Kasumi-1 (cell line): Measurements from ENCODE around the gene ANGPTL1.
"Not testable (repeated sequence)": the region's sequence is repeated elsewhere in the genome, so short reads cannot be mapped to it uniquely, and the experiment has no call there.

Experiments used
- DNase-seq, 2 experiments: peaks; one replicate each; lab custom pipeline; 2025; lab: John Stamatoyannopoulos, UW

The ANGPTL1 gene

GRCh38 chr1:178864326-178864725 is 6.6 kb downstream of the ANGPTL1 start:
- DNase-seq: no peak

- DNase-seq: no peak
Observed at GRCh38 chr1:178862864-178863263, 8.0 kb downstream of the ANGPTL1 start.

GRCh38 chr1:178862416-178862815 is 8.5 kb downstream of the ANGPTL1 start:
- no peak for DNase-seq

- no peak for DNase-seq
Observed at GRCh38 chr1:178857126-178857525, 13.8 kb downstream of the ANGPTL1 start.

GRCh38 chr1:178849918-178850317 is 21.0 kb downstream of the ANGPTL1 start:
- DNase-seq: no peak

GRCh38 chr1:178847919-178848318 is 23.0 kb downstream of the ANGPTL1 start:
- not testable (repeated sequence) for DNase-seq

- DNase-seq: no peak
Observed at GRCh38 chr1:178847396-178847849, 23.5 kb downstream of the ANGPTL1 start.

GRCh38 chr1:178846306-178846705 is 24.6 kb downstream of the ANGPTL1 start:
- DNase-seq: no peak

- no peak for DNase-seq
Observed at GRCh38 chr1:178844436-178844835, 26.4 kb downstream of the ANGPTL1 start.

- no peak for DNase-seq
Observed at GRCh38 chr1:178825167-178825566, 45.7 kb downstream of the ANGPTL1 start.

- DNase-seq: no peak
Observed at GRCh38 chr1:178821134-178821866, 49.6 kb downstream of the ANGPTL1 start.

- no peak for DNase-seq
Observed at GRCh38 chr1:178819123-178819522, 51.8 kb downstream of the ANGPTL1 start.

- no peak for DNase-seq
Observed at GRCh38 chr1:178818416-178818815, 52.5 kb downstream of the ANGPTL1 start.

- DNase-seq: no peak
Observed at GRCh38 chr1:178810585-178810984, 60.3 kb downstream of the ANGPTL1 start.

- DNase-seq: no peak
Observed at GRCh38 chr1:178808529-178808928, 62.3 kb downstream of the ANGPTL1 start.

GRCh38 chr1:178806665-178807300 is 64.1 kb downstream of the ANGPTL1 start:
- DNase-seq: no peak

GRCh38 chr1:178802873-178803272 is 68.0 kb downstream of the ANGPTL1 start:
- no peak for DNase-seq
